Measurements from ENCODE around the gene NLGN4Y. TPM values are rescaled to one million over a fixed set of nuclear protein-coding genes. Genes with fewer than 3 reads are reported as not detected.

NLGN4Y gene
- 0.28 and 9.2 TPM in 2 replicates for total RNA-seq

DNA sequence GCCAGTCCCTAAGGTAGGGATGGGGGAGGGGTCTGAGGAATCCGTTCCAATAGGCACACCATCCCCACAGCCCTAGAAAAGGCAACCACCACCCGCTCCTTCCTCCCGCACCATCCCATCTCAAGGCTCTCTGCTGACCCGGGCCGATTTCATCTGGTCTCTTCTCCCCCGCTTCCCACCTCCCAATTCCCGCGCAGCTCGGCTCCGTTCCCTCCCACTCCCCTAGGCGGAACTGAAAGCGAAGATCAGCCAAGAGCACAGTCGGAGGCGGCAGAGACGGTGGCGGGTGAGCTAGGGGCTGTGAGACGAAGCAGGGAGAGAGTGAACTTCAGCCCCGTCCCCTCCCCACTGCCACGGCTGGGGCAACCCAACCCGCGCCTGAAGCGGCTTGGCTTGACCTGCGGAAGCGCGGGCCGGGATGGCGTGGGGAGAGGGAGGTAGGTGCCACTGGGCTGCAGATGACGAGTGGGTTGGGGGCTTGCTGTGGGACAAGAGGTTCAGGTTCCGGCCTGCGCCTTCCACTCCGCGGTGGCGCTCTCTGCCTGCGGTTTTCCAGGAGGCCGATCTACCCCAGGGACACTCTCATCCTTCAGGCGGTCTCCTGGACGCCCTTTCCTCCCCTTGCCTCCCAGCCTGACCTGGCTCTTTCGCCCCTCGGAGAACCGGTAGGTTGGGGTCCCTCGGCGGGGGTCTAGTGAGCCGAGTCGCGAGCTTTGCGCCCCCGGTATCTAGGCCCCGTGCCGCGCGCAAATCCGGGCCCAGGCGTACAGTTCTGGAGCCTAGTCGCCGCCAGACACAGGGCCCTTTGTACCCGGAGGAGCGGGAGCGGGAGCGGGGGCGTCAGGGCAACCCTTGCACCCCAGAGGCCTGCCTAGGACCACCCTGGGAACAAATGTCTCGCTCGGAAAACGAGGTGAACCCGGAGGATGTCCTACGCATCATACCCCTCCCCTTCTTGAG is at the start of gene NLGN4Y:
Gene NLGN4Y (plus strand): TSS at position 258 of the 960 bp plus-strand sequence. CDS start 97,591 bp downstream, outside the sequence.

